ENCODE results near the gene CFAP46.

- no peak for TF ChIP-seq CTCF (IDR thresholded peaks at IDR 0.05)
- TF ChIP-seq POLR2AphosphoS5 (IDR thresholded peaks at IDR 0.05; ENCODE audit: low read depth, low read length), result no peak
Measured at GRCh38 chr10:132827423-132827789, 115.0 kb downstream of the CFAP46 start.

All from Panc1 (cell line).